HL-60 (cell line): ENCODE results near the gene CATSPERD.

Experiments used
- CTCF ChIP-seq: IDR thresholded peaks from one replicate; pipeline ENCODE4 v1.5.1; 2011; ENCODE audit warnings: low read length, control low read depth, inconsistent platforms; ENCODE audit not compliant: insufficient read depth
- POLR2AphosphoS5 ChIP-seq: IDR thresholded peaks from 2 replicates; pipeline ENCODE4 v1.6.1; 2012; ENCODE audit warnings: low read depth

- no peak for TF ChIP-seq CTCF
- no peak for TF ChIP-seq POLR2AphosphoS5
Measured at GRCh38 chr19:5786593-5787408, 66.4 kb downstream of the CATSPERD start.
